Naive B cell (primary cell): ENCODE data around the gene C1QTNF8. TPM values are rescaled to one million over a fixed set of nuclear protein-coding genes. Genes with fewer than 3 reads are reported as not detected.

Source experiments
- polyA plus RNA-seq, 6 donors: library from polyadenylated mRNA; unstranded; fragments of 300-500 nt; fragmentation: Illumina TruSeq; gene quantifications; one replicate each; pipeline ENCODE4 v1.2.3, GENCODE V29; 2021; ENCODE audit warnings: low read depth in 6 of 6

Gene C1QTNF8
- polyA plus RNA-seq, 6 donors from 2014 or later: not detected

Other genes starting within 250 kb of the C1QTNF8 start
- 10 to 100 TPM in 5 of 6 donors, 1 to 10 TPM in 1; 8.2 to 19.6 (median 13.2) TPM for gene LMF1, start 125.3 kb downstream of the C1QTNF8 start, polyA plus RNA-seq
- not detected for gene SOX8, start 114.5 kb downstream of the C1QTNF8 start, polyA plus RNA-seq
- not detected for gene SSTR5, start 23.5 kb downstream of the C1QTNF8 start, polyA plus RNA-seq
- gene CACNA1H, start 56.9 kb upstream of the C1QTNF8 start, polyA plus RNA-seq: not detected
- not detected for gene TPSG1, start 129.0 kb upstream of the C1QTNF8 start, polyA plus RNA-seq
- gene TPSB2, start 133.9 kb upstream of the C1QTNF8 start, polyA plus RNA-seq: not detected
- not detected for gene TPSAB1, start 144.5 kb upstream of the C1QTNF8 start, polyA plus RNA-seq
- not detected for gene TPSD1, start 159.8 kb upstream of the C1QTNF8 start, polyA plus RNA-seq
- gene UBE2I, start 213.4 kb upstream of the C1QTNF8 start, polyA plus RNA-seq: 100 to 1,000 TPM in 5 of 6 donors, 10 to 100 TPM in 1; 99.5 to 121 (median 114) TPM
- 1 to 10 TPM in 1 of 6 donors, under 1 TPM in 4, not detected in 1; 0.20 to 1.3 (median 0.67) TPM for gene BAIAP3, start 237.4 kb upstream of the C1QTNF8 start, polyA plus RNA-seq